ENCODE results near the gene C22orf42.
"Not testable (repeated sequence)": the region's sequence is repeated elsewhere in the genome, so short reads cannot be mapped to it uniquely, and the experiment has no call there.

The C22orf42 gene

DNA sequence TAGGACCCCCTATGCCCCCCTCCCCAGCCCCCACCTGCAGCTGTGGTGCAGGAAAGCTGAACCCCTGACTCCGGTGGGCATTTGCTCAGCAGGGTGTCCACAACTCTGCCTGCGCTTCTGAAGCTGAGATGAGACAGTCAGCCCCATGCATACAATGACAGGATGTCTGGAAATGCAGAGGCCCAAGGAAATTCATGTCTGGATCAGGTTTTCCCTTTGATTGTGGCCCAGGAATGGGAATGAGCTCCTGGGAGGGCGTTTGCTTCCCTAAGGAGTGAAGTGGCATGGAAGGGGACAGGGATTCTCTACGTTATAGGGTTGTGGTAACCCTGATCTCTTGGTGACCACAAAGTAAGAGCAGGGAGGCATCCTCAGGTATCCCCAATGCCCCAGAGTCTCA, 22.2 kb downstream of the C22orf42 start:
- not testable (repeated sequence) for H3K27me3 ChIP-seq (ENCODE audit: control insufficient read depth in 1 of 2, insufficient read depth in 2 of 2, low read length in 2 of 2); H3K4me3 ChIP-seq (ENCODE audit: low read depth in 1 of 2, low read length in 2 of 2); H3K9me3 ChIP-seq (ENCODE audit: control insufficient read depth in 1 of 2, low read length in 2 of 2); H3K36me3 ChIP-seq (ENCODE audit: control insufficient read depth in 1 of 2, insufficient read depth in 2 of 2, low read length in 2 of 2); H3K27ac ChIP-seq (ENCODE audit: low read depth, low read length); H3K9ac ChIP-seq (ENCODE audit: low read depth in 1 of 2, low read length in 2 of 2); H3K4me1 ChIP-seq (ENCODE audit: control insufficient read depth in 1 of 2, insufficient read depth in 2 of 2, low read length in 2 of 2)

DNA sequence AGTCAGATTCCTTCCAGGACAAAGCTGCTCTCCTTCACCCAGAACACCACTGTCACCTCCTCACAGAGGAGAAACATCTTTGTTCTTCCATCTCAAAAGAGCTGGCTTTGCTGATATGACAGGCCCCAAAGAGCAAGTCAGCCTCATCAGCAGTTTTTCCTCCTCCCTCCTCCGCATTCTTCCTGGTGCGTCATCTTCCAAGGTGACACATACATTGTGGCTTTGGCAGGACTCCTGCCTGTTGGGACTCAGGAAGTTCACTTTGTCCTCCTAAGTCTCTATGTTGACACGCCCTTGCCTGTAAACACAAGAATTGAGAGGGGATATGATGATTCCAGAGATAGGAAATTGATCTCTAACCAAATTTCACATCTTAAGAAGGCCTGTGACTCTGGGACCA, 23.1 kb downstream of the C22orf42 start:
- not testable (repeated sequence) for H3K4me1 ChIP-seq (ENCODE audit: control insufficient read depth in 1 of 2, insufficient read depth in 2 of 2, low read length in 2 of 2); H3K27me3 ChIP-seq (ENCODE audit: control insufficient read depth in 1 of 2, insufficient read depth in 2 of 2, low read length in 2 of 2); H3K9me3 ChIP-seq (ENCODE audit: control insufficient read depth in 1 of 2, low read length in 2 of 2); H3K4me3 ChIP-seq (ENCODE audit: low read depth in 1 of 2, low read length in 2 of 2); H3K36me3 ChIP-seq (ENCODE audit: control insufficient read depth in 1 of 2, insufficient read depth in 2 of 2, low read length in 2 of 2); H3K27ac ChIP-seq (ENCODE audit: low read depth, low read length); H3K9ac ChIP-seq (ENCODE audit: low read depth in 1 of 2, low read length in 2 of 2)

DNA sequence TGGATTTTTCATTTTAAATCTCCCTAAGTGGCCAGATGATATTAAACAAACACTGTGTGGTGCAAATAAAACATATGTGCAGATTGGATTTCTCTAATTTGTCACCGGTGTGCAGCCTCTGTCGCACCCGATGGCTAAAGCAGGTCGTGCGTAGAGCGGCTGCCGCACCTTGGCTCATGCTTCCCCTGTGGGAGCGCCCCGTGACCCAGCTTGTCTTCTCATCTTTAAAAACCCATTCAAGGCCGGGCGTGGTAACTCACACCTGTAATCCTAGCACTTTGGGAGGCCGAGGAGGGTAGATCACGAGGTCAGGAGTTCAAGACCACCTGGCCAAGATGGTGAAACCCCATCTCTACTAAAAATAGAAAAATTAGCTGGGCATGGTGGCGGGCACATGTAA, 24.3 kb downstream of the C22orf42 start:
- not testable (repeated sequence) for H3K4me1 ChIP-seq (ENCODE audit: control insufficient read depth in 1 of 2, insufficient read depth in 2 of 2, low read length in 2 of 2); H3K9ac ChIP-seq (ENCODE audit: low read depth in 1 of 2, low read length in 2 of 2); H3K27me3 ChIP-seq (ENCODE audit: control insufficient read depth in 1 of 2, insufficient read depth in 2 of 2, low read length in 2 of 2); H3K9me3 ChIP-seq (ENCODE audit: control insufficient read depth in 1 of 2, low read length in 2 of 2); H3K27ac ChIP-seq (ENCODE audit: low read depth, low read length); H3K36me3 ChIP-seq (ENCODE audit: control insufficient read depth in 1 of 2, insufficient read depth in 2 of 2, low read length in 2 of 2); H3K4me3 ChIP-seq (ENCODE audit: low read depth in 1 of 2, low read length in 2 of 2)

DNA sequence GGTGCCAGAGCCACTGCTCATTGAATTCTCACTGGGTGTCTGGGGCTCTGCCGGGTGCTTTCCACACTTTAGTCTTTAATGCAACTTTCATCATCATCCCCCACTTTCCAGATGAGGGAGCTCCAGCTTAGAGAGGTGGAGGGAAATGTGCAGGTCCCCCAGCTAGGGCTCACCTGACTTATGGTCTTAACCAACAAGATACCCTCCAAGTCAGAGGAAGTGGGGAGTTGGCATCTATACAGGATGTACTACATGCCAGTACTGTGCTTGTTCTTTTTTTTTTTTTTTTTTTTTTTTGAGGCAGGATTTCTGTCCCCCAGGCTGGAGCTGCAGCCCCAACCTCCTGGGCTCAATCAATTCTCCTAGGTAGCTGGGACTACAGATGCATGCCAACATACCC, 26.3 kb downstream of the C22orf42 start:
- Histone ChIP-seq H3K27ac (ENCODE audit: low read depth, low read length) (no peak overlapping the region), H3K9me3 (ENCODE audit: control insufficient read depth in 1 of 2, low read length in 2 of 2) (no peaks in the 10 kb centered on the region), H3K27me3 (ENCODE audit: control insufficient read depth in 1 of 2, insufficient read depth in 2 of 2, low read length in 2 of 2) (no peaks in the 10 kb centered on the region), H3K4me1 (ENCODE audit: control insufficient read depth in 1 of 2, insufficient read depth in 2 of 2, low read length in 2 of 2) (peaks cover 9% of the 10 kb centered on the region in 2 donors), H3K36me3 (ENCODE audit: control insufficient read depth in 1 of 2, insufficient read depth in 2 of 2, low read length in 2 of 2) (no peaks in the 10 kb centered on the region), H3K9ac (ENCODE audit: low read depth in 1 of 2, low read length in 2 of 2) (no peak overlapping the region), H3K4me3 (ENCODE audit: low read depth in 1 of 2, low read length in 2 of 2) (no peak overlapping the region)

DNA sequence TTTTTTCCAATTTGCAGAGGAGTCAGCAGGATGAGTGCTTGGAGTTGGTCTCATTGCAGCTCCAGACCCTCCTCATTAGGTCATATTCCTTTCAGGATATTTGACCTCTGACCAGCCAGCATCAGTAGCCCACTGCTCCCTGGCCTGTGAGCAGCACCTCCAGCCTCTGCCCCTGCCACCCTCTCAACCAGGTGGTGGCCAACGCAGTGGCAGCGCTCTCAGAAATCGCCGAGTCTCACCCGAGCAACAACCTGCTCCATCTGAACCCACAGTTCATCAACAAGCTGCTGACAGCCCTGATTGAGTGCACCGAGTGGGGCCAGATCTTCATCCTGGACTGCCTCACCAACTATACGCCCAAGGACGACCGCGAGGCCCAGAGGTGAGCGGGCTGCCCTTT, 27.0 kb downstream of the C22orf42 start:
- no peak overlapping the region for H3K4me3 ChIP-seq (ENCODE audit: low read depth in 1 of 2, low read length in 2 of 2)
- H3K9me3 ChIP-seq (ENCODE audit: control insufficient read depth in 1 of 2, low read length in 2 of 2): no peaks in the 10 kb centered on the region
- H3K27me3 ChIP-seq (ENCODE audit: control insufficient read depth in 1 of 2, insufficient read depth in 2 of 2, low read length in 2 of 2): no peaks in the 10 kb centered on the region
- H3K9ac ChIP-seq (ENCODE audit: low read depth in 1 of 2, low read length in 2 of 2): no peak overlapping the region
- H3K36me3 ChIP-seq (ENCODE audit: control insufficient read depth in 1 of 2, insufficient read depth in 2 of 2, low read length in 2 of 2): no peaks in the 10 kb centered on the region
- no peak overlapping the region for H3K27ac ChIP-seq (ENCODE audit: low read depth, low read length)
- peaks cover 2 to 3% of the 10 kb centered on the region in 2 donors for H3K4me1 ChIP-seq (ENCODE audit: control insufficient read depth in 1 of 2, insufficient read depth in 2 of 2, low read length in 2 of 2)

DNA sequence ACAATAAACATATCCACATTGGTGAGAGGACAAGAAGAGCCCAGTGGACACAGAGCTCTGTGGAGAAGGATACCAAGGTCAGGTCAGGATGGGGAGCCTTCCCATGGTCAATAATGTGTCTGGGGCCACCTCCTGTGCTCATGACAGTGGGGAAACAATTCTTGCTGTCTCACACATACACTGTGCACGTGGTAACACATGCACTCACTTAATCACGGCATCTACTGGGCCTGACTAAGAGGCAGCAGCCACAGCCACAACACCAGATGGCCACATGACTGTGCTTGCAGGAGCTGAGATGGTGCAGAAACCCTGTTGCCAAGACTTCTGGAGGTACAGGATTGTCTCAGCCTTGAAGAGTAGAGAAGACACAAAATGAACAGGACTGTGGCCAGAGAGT, 28.6 kb downstream of the C22orf42 start:
- no peaks in the 10 kb centered on the region for H3K27me3 ChIP-seq (ENCODE audit: control insufficient read depth in 1 of 2, insufficient read depth in 2 of 2, low read length in 2 of 2)
- no peak overlapping the region for H3K4me3 ChIP-seq (ENCODE audit: low read depth in 1 of 2, low read length in 2 of 2)
- H3K36me3 ChIP-seq (ENCODE audit: control insufficient read depth in 1 of 2, insufficient read depth in 2 of 2, low read length in 2 of 2): no peaks in the 10 kb centered on the region
- no peaks in the 10 kb centered on the region for H3K4me1 ChIP-seq (ENCODE audit: control insufficient read depth in 1 of 2, insufficient read depth in 2 of 2, low read length in 2 of 2)
- no peak overlapping the region for H3K9ac ChIP-seq (ENCODE audit: low read depth in 1 of 2, low read length in 2 of 2)
- no peaks in the 10 kb centered on the region for H3K9me3 ChIP-seq (ENCODE audit: control insufficient read depth in 1 of 2, low read length in 2 of 2)
- H3K27ac ChIP-seq (ENCODE audit: low read depth, low read length): no peak overlapping the region

DNA sequence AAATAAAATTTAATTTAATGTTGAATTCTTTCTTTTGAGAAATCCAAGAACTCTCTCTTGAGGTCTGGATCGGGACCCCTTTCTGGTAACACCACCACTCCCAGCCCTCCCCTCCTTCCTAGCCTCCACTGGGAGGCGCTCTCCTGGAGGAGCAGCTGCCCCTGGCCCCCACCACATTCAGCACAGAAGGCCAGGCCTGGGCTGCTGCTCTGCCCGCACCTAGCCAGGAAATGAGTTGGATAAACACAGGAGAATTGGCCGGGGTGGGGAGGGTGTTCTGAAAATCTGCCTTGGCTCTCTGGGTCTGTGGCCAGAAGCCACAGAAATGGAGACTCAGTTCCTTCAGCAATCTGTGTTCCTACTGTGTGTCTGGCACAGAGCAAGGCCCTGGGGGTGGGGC, 31.2 kb downstream of the C22orf42 start:
- Histone ChIP-seq H3K27me3 (ENCODE audit: control insufficient read depth in 1 of 2, insufficient read depth in 2 of 2, low read length in 2 of 2) (no peaks in the 10 kb centered on the region), H3K27ac (ENCODE audit: low read depth, low read length) (no peak overlapping the region), H3K9me3 (ENCODE audit: control insufficient read depth in 1 of 2, low read length in 2 of 2) (no peaks in the 10 kb centered on the region), H3K9ac (ENCODE audit: low read depth in 1 of 2, low read length in 2 of 2) (no peak overlapping the region), H3K36me3 (ENCODE audit: control insufficient read depth in 1 of 2, insufficient read depth in 2 of 2, low read length in 2 of 2) (no peaks in the 10 kb centered on the region), H3K4me1 (ENCODE audit: control insufficient read depth in 1 of 2, insufficient read depth in 2 of 2, low read length in 2 of 2) (no peaks in the 10 kb centered on the region), H3K4me3 (ENCODE audit: low read depth in 1 of 2, low read length in 2 of 2) (no peak overlapping the region)

DNA sequence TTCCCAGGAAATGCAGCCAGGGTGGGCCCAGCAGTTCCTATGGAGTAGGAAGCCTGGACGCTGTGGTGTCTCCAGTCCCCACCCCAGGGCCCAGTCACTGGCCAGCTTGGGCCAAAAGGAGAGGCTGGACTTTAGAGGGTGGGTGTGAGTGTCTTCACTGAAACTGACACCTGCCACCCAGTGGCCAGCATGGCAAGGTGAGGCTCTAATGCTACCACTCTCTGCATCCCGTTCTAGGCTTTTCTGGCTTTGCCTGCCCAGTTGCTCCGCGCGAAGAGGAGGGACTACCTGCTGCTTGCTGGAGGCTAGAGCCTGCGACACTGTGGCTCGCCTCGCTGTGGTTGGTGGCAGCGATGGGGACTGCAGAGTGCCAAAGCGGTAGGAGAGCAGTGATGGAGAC, 35.4 kb downstream of the C22orf42 start:
- H3K9me3 ChIP-seq (ENCODE audit: control insufficient read depth in 1 of 2, low read length in 2 of 2): no peaks in the 10 kb centered on the region
- no peaks in the 10 kb centered on the region for H3K27me3 ChIP-seq (ENCODE audit: control insufficient read depth in 1 of 2, insufficient read depth in 2 of 2, low read length in 2 of 2)
- no peak overlapping the region for H3K27ac ChIP-seq (ENCODE audit: low read depth, low read length)
- H3K9ac ChIP-seq (ENCODE audit: low read depth in 1 of 2, low read length in 2 of 2): no peak overlapping the region
- H3K4me3 ChIP-seq (ENCODE audit: low read depth in 1 of 2, low read length in 2 of 2): no peak overlapping the region
- no peaks in the 10 kb centered on the region for H3K36me3 ChIP-seq (ENCODE audit: control insufficient read depth in 1 of 2, insufficient read depth in 2 of 2, low read length in 2 of 2)
- no peaks in the 10 kb centered on the region for H3K4me1 ChIP-seq (ENCODE audit: control insufficient read depth in 1 of 2, insufficient read depth in 2 of 2, low read length in 2 of 2)

DNA sequence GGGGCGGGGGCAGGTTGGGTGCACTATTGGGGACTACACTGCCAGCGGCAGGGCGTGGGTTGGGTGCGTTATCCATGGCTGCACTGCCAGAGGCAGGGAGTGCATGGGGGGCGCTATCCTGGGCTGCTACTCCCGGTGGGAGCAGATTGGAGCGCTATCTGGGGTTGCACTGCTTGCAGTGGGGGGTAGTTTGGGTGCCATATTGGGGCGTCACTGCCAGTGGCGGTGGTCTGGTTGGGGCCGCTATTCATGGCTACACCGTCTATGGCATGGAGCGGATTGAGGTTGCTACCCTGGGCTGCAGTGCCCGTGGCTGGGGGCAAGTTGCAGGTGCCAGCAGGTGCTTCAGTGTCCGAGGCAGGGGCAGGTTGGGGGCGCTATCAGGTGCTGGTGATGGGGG, 36.2 kb downstream of the C22orf42 start:
- H3K4me3 ChIP-seq (ENCODE audit: low read depth in 1 of 2, low read length in 2 of 2): no peak overlapping the region
- no peaks in the 10 kb centered on the region for H3K9me3 ChIP-seq (ENCODE audit: control insufficient read depth in 1 of 2, low read length in 2 of 2)
- no peaks in the 10 kb centered on the region for H3K27me3 ChIP-seq (ENCODE audit: control insufficient read depth in 1 of 2, insufficient read depth in 2 of 2, low read length in 2 of 2)
- no peaks in the 10 kb centered on the region for H3K4me1 ChIP-seq (ENCODE audit: control insufficient read depth in 1 of 2, insufficient read depth in 2 of 2, low read length in 2 of 2)
- H3K36me3 ChIP-seq (ENCODE audit: control insufficient read depth in 1 of 2, insufficient read depth in 2 of 2, low read length in 2 of 2): no peaks in the 10 kb centered on the region
- no peak overlapping the region for H3K9ac ChIP-seq (ENCODE audit: low read depth in 1 of 2, low read length in 2 of 2)
- H3K27ac ChIP-seq (ENCODE audit: low read depth, low read length): no peak overlapping the region

DNA sequence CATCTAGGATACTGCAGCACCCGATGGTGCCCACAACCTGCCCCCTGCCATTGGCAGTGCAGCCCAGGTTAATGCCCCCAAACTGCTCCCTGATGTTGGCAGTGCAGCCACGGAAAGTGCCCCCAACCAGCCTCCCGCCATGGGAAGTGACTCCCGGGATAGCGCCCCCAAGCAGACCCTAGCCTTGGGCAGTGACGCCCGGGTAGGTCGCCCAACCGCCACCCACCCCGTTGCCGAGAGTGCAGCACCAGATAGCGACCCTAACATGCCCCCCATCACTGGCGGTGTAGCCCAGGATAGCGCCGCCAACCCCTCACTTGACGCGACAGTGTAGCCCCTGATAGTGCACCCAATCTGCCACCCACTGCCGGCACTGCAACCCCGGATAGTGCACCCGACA, 38.5 kb downstream of the C22orf42 start:
- Histone ChIP-seq H3K9ac (ENCODE audit: low read depth in 1 of 2, low read length in 2 of 2) (no peak overlapping the region), H3K4me3 (ENCODE audit: low read depth in 1 of 2, low read length in 2 of 2) (no peak overlapping the region), H3K36me3 (ENCODE audit: control insufficient read depth in 1 of 2, insufficient read depth in 2 of 2, low read length in 2 of 2) (no peaks in the 10 kb centered on the region), H3K27ac (ENCODE audit: low read depth, low read length) (no peak overlapping the region), H3K4me1 (ENCODE audit: control insufficient read depth in 1 of 2, insufficient read depth in 2 of 2, low read length in 2 of 2) (no peaks in the 10 kb centered on the region), H3K9me3 (ENCODE audit: control insufficient read depth in 1 of 2, low read length in 2 of 2) (no peaks in the 10 kb centered on the region), H3K27me3 (ENCODE audit: control insufficient read depth in 1 of 2, insufficient read depth in 2 of 2, low read length in 2 of 2) (no peaks in the 10 kb centered on the region)

DNA sequence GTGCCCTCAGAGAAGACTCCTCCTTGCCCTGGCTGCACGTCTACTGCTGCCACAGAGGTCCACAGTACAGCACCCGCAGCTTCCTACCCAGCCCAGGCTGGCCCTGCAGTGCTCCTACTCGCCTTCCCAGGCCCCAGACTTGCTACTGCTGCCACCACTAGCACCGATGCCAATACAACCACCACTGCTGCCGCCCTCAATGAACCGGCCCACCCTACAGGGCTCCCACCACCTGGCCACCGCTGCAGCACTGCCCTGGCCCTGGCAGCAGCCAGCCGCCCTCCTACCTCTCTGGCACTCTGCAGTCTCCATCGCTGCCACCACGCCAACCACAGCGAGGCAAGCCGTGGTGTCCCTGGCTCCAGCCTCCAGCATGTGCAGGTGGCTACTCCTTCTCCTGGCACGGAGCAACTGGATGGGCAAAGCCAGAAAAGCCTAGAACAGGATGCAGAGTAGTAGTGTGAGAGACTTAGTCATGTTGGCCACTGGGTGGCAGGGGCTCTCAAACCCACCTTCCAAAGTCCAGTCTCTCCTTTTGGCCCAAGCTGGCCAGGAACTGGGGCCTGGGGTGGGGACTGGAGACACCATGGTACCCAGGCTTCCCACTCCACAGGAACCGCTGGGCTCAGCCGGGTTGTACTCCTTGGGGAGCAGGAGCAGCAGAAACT, 39.4 kb downstream of the C22orf42 start:
- no peak overlapping the region for H3K27ac ChIP-seq (ENCODE audit: low read depth, low read length)
- H3K4me1 ChIP-seq (ENCODE audit: control insufficient read depth in 1 of 2, insufficient read depth in 2 of 2, low read length in 2 of 2): no peaks in the 10 kb centered on the region
- no peak overlapping the region for H3K4me3 ChIP-seq (ENCODE audit: low read depth in 1 of 2, low read length in 2 of 2)
- no peaks in the 10 kb centered on the region for H3K9me3 ChIP-seq (ENCODE audit: control insufficient read depth in 1 of 2, low read length in 2 of 2)
- H3K27me3 ChIP-seq (ENCODE audit: control insufficient read depth in 1 of 2, insufficient read depth in 2 of 2, low read length in 2 of 2): no peaks in the 10 kb centered on the region
- peaks cover 3 to 4% of the 10 kb centered on the region in 2 donors for H3K36me3 ChIP-seq (ENCODE audit: control insufficient read depth in 1 of 2, insufficient read depth in 2 of 2, low read length in 2 of 2)
- no peak overlapping the region for H3K9ac ChIP-seq (ENCODE audit: low read depth in 1 of 2, low read length in 2 of 2)
